GM12891 (cell line): Measurements from ENCODE around the gene SCARF2.

Experiments
- POLR2A ChIP-seq: IDR thresholded peaks from 2 replicates; pipeline ENCODE4 v1.6.1; 2011; ENCODE audit warnings: low read depth, low read length, control low read depth
- POLR2AphosphoS5 ChIP-seq: IDR thresholded peaks from 2 replicates; pipeline ENCODE4 v1.6.1; 2011; ENCODE audit warnings: low read depth, low read length, control low read depth
- POU2F2 ChIP-seq: IDR thresholded peaks from 2 replicates; pipeline ENCODE4 v1.6.1; 2011; ENCODE audit warnings: low read depth, mild to moderate bottlenecking, control low read depth, low read length, moderate library complexity
- SPI1 ChIP-seq: IDR thresholded peaks from 2 replicates; pipeline ENCODE4 v1.6.1; 2011; ENCODE audit warnings: low read depth, low read length, control low read depth
- TAF1 ChIP-seq: IDR thresholded peaks from 2 replicates; pipeline ENCODE4 v1.6.1; 2011; ENCODE audit warnings: low read depth, low read length, control low read depth

DNA sequence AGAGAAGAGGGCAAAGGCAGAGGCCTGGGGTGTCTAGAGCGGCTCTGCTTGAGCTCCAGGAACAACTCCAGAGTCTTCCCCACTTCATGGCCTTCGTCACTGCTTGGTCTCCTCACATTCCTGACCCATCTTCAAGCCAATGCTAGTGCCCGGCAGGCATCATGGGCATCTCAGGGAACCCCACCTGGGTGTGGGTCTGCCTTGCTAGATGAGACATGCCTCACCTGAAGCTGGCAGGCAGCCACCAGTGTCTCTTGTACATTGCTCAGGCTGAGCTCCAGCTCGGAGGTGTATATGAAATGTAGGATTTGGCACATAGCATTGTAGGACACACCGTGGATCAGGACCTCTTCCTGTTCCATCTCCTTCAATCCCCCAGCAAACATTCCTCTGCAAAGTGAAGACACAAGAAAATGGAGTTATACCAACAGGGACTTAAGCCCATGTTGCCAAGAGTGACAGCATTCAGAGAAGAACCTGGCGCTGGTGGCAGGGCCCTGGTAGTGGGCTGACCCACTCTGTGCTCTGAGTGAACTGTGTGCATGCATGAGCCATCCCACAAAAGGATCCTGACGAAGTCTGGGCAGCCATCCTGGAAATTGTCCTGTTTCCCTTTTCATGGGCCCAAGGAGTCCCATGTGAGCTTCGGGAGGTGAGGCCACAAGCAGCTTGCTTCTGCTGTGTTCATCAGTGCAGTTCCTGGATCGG is 33.7 kb upstream of the SCARF2 start:
- no peak for TF ChIP-seq POLR2A
- no peak for TF ChIP-seq TAF1
- no peak for TF ChIP-seq POU2F2
- no peak for TF ChIP-seq POLR2AphosphoS5
- TF ChIP-seq SPI1: no peak
